GM23248 (cell line): Measurements from ENCODE around the gene NOCT. TPM values are rescaled to one million over a fixed set of nuclear protein-coding genes. Genes with fewer than 3 reads are reported as not detected.

Experiments
- DNase-seq: peaks from one replicate; pipeline ENCODE4 v3.0.0-alpha.2; 2015
- H2AFZ ChIP-seq: fragments of 200-600 bp; sonication (generic); 2 replicates; pipeline ENCODE4 v1.6.1; 2016; ENCODE audit warnings: antibody characterized with exemption
- H3F3A ChIP-seq: fragments of 200-600 bp; sonication (generic); 2 replicates; pipeline ENCODE4 v1.6.1; 2016; ENCODE audit warnings: mild to moderate bottlenecking, antibody characterized with exemption, mixed run types; ENCODE audit not compliant: insufficient read depth
- H3K27ac ChIP-seq: fragments of 200-600 bp; sonication (generic); 2 replicates; pipeline ENCODE4 v1.5.1; 2016; ENCODE audit warnings: mild to moderate bottlenecking
- H3K27me3 ChIP-seq: fragments of 200-600 bp; sonication (generic); replicated peaks from 2 replicates; pipeline ENCODE4 v1.6.1; 2016; ENCODE audit warnings: mild to moderate bottlenecking; ENCODE audit not compliant: insufficient read depth
- H3K36me3 ChIP-seq: fragments of 200-600 bp; sonication (generic); 2 replicates; pipeline ENCODE4 v1.6.1; 2016; ENCODE audit warnings: low read depth, mild to moderate bottlenecking
- H3K4me1 ChIP-seq: fragments of 200-600 bp; sonication (generic); 2 replicates; pipeline ENCODE4 v1.6.1; 2016; ENCODE audit warnings: mild to moderate bottlenecking; ENCODE audit not compliant: insufficient read depth
- H3K4me2 ChIP-seq: fragments of 200-600 bp; sonication (generic); one replicate; pipeline ENCODE4 v1.6.1; 2016; ENCODE audit warnings: mild to moderate bottlenecking; ENCODE audit not compliant: unreplicated experiment
- H3K4me3 ChIP-seq: fragments of 200-600 bp; sonication (generic); 2 replicates; pipeline ENCODE4 v1.5.1; 2016; ENCODE audit warnings: mild to moderate bottlenecking
- H3K79me2 ChIP-seq: fragments of 200-600 bp; sonication (generic); 2 replicates; pipeline ENCODE4 v1.6.1; 2016; ENCODE audit warnings: mild to moderate bottlenecking; ENCODE audit not compliant: insufficient read depth
- H3K9ac ChIP-seq: fragments of 200-600 bp; sonication (generic); 2 replicates; pipeline ENCODE4 v1.6.1; 2016; ENCODE audit warnings: mild to moderate bottlenecking
- H3K9me2 ChIP-seq: fragments of 200-600 bp; sonication (generic); 2 replicates; pipeline ENCODE4 v1.6.1; 2016; ENCODE audit warnings: mixed run types, mild to moderate bottlenecking, moderate library complexity; ENCODE audit not compliant: insufficient read depth
- H3K9me3 ChIP-seq: fragments of 200-600 bp; sonication (generic); one replicate; pipeline ENCODE4 v1.6.1; 2017; ENCODE audit warnings: low read depth
- H4K20me1 ChIP-seq: fragments of 200-600 bp; sonication (generic); 2 replicates; pipeline ENCODE4 v1.6.0; 2016; ENCODE audit not compliant: insufficient read depth
- EZH2 ChIP-seq: fragments of 200-600 bp; sonication (generic); IDR thresholded peaks from 2 replicates; pipeline ENCODE4 v1.6.1; 2018; ENCODE audit warnings: antibody characterized with exemption, mild to moderate bottlenecking; ENCODE audit not compliant: insufficient read depth, poor library complexity, severe bottlenecking
- EZH2phosphoT487 ChIP-seq: fragments of 200-600 bp; sonication (generic); IDR thresholded peaks from 2 replicates; pipeline ENCODE4 v1.6.1; 2018; ENCODE audit warnings: antibody characterized with exemption, moderate library complexity, mild to moderate bottlenecking, low read depth; ENCODE audit not compliant: insufficient read depth
- WGBS, 2 experiments: methylation state at CpG; one replicate each; pipeline ENCODE4 v1.1.6; 2015 to 2017; ENCODE audit warnings: low lambda C conversion rate in 2 of 2, low coverage in 1 of 2; ENCODE audit errors: missing lambda C conversion rate in 2 of 2; 5-methylcytosine and 5-hydroxymethylcytosine counted together
- in situ Hi-C: fragments of 300-500 bp; cut with MboI; formaldehyde crosslinking; loops from 2 replicates; pipeline ENCODE4 v1.15.0; 2020
- polyA plus RNA-seq: library from polyadenylated mRNA; unstranded; fragments of >200 nt; fragmentation: Nextera tagmentation; extraction: Ambion mirVana; gene quantifications from 2 replicates; pipeline ENCODE4 v1.2.1, GENCODE V29; 2016
- small RNA-seq: library from RNA; depleted of rRNA; stranded (forward); fragments of <200 nt; gene quantifications from one replicate; pipeline ENCODE3, GENCODE V24; 2014; ENCODE audit warnings: low read depth, low replicate concordance
- total RNA-seq: library from RNA; depleted of rRNA; stranded (reverse); fragments of >200 nt; shearing (Covaris generic); gene quantifications from 2 replicates; pipeline ENCODE4 v1.2.3, GENCODE V29; 2014; rRNA removed

Gene NOCT
- total and polyA plus RNA-seq, 2 experiments from 2014 or later = 5.1 to 12.6 TPM

GRCh38 chr4:139083956-139084803 is 68.6 kb downstream of the NOCT start:
- no peaks in the 10 kb centered on the region for H3K9me3 ChIP-seq
- H3F3A ChIP-seq = peaks cover 31% of the 10 kb centered on the region
- H2AFZ ChIP-seq = peak overlapping the region; percentile 86
- H3K27me3 ChIP-seq = no peaks in the 10 kb centered on the region
- H4K20me1 ChIP-seq = no peaks in the 10 kb centered on the region; the same call in 1 of the 2 replicates
- TF ChIP-seq EZH2phosphoT487 (no peak), EZH2 (no peak)
- peaks cover 35% of the 10 kb centered on the region for H3K79me2 ChIP-seq
- in situ Hi-C loops = no loop called here
- peaks cover 28% of the 10 kb centered on the region for H3K4me1 ChIP-seq
- peak overlapping the region; percentile 94 for H3K9ac ChIP-seq
- H3K9me2 ChIP-seq = no peaks in the 10 kb centered on the region
- peak overlapping the region; percentile 87 for H3K4me2 ChIP-seq
- peak; percentile 94 for DNase-seq
- H3K27ac ChIP-seq = peak overlapping the region; percentile 95
- H3K4me3 ChIP-seq = peak overlapping the region; percentile 90
- H3K36me3 ChIP-seq = no peaks in the 10 kb centered on the region
- 0 to 1% methylated on average over 39 to 56 of the region's 68 CpGs for WGBS, 2 experiments

DNA sequence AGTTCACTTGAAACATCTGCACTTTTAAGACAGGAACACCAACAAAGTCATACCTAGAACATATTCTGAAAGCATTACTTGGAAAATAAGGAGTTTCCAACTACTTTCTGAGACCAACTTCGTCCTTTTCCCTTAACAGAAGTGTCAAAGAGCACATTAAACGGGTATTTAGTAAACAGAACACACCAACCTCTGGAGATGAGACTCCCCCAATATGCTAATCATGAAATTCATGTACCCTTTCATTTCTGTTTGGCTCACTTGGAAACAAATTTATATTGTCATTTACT is 69.2 kb downstream of the NOCT start:
- Histone ChIP-seq H3K9me2 (no peaks in the 10 kb centered on the region), H3K9me3 (no peaks in the 10 kb centered on the region), H3K4me3 (peak overlapping the region; percentile 90), H3K4me2 (peak overlapping the region; percentile 87), H3K4me1 (peaks cover 28% of the 10 kb centered on the region), H3K27me3 (no peaks in the 10 kb centered on the region), H2AFZ (peak overlapping the region; percentile 86), H4K20me1 (no peaks in the 10 kb centered on the region; the same call in 1 of the 2 replicates), H3F3A (peaks cover 31% of the 10 kb centered on the region), H3K79me2 (peaks cover 29% of the 10 kb centered on the region), H3K27ac (peak overlapping the region; percentile 95), H3K36me3 (no peaks in the 10 kb centered on the region), H3K9ac (peak overlapping the region; percentile 94)
- in situ Hi-C loops = no loop called here
- 0 to 1% methylated on average over 2 of the region's 2 CpGs for WGBS, 2 experiments
- no peak for DNase-seq
- TF ChIP-seq EZH2 = no peak

GRCh38 chr4:139085141-139085540 is 69.6 kb downstream of the NOCT start:
- Histone ChIP-seq H3F3A (peaks cover 31% of the 10 kb centered on the region), H3K4me2 (peak overlapping the region; percentile 87), H3K4me3 (peak overlapping the region; percentile 90), H3K4me1 (peaks cover 27% of the 10 kb centered on the region), H3K36me3 (0 out of 2 replicates have a peak, but pooled peaks cover under 1% of the 10 kb centered on the region), H3K9me3 (no peaks in the 10 kb centered on the region), H3K27me3 (no peaks in the 10 kb centered on the region), H3K9ac (peak overlapping the region; percentile 94), H3K27ac (peak overlapping the region; percentile 95), H2AFZ (peak overlapping the region; percentile 86), H4K20me1 (no peaks in the 10 kb centered on the region; the same call in 1 of the 2 replicates), H3K9me2 (no peaks in the 10 kb centered on the region), H3K79me2 (peaks cover 25% of the 10 kb centered on the region)
- TF ChIP-seq EZH2 (no peak), EZH2phosphoT487 (no peak)
- in situ Hi-C loops = no loop called here
- peak; percentile 57 for DNase-seq
- 46 to 50% methylated on average over 5 of the region's 5 CpGs for WGBS, 2 experiments

DNA sequence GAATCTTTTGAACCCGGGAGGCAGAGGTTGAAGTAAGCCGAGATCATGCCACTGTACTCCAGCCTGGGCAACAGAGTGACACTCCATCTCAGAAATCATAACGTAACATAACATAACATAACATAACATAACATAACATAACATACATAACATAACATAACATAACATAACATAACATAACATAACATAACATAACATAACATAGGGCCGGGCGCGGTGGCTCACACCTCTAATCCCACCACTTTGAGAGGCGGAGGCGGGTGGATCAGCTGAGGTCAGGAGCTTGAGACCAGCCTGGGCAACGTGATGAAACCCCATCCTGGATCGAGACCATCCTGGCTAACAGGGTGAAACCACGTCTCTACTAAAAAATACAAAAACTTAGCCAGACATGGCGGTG is 76.7 kb downstream of the NOCT start:
- no peak overlapping the region for H3K4me2 ChIP-seq
- no peaks in the 10 kb centered on the region for H3K9me2 ChIP-seq
- H3K4me1 ChIP-seq = no peaks in the 10 kb centered on the region
- H3K27me3 ChIP-seq = no peaks in the 10 kb centered on the region
- no peak overlapping the region for H2AFZ ChIP-seq
- H3K4me3 ChIP-seq = no peak overlapping the region
- TF ChIP-seq EZH2 (no peak), EZH2phosphoT487 (no peak)
- H3K27ac ChIP-seq = no peak overlapping the region
- in situ Hi-C loops = no loop called here
- 79 to 89% methylated on average over 12 of the region's 12 CpGs for WGBS, 2 experiments
- peaks cover 5% of the 10 kb centered on the region; the same call in 1 of the 2 replicates for H3K36me3 ChIP-seq
- DNase-seq = no peak
- no peaks in the 10 kb centered on the region for H3K79me2 ChIP-seq
- H4K20me1 ChIP-seq = no peaks in the 10 kb centered on the region
- no peaks in the 10 kb centered on the region for H3F3A ChIP-seq
- H3K9ac ChIP-seq = no peak overlapping the region
- no peaks in the 10 kb centered on the region for H3K9me3 ChIP-seq

Small RNA genes lying within 50 kb of the gene (small RNA-seq; reads per million reads assigned to genes)
- not detected for gene RNU6-531P

Other genes starting within 250 kb of the NOCT start
- 33.5 and 34.5 TPM in 2 replicates for gene ELF2, start 161.4 kb downstream of the NOCT start, total RNA-seq
- gene ELF2, start 161.4 kb downstream of the NOCT start, polyA plus RNA-seq = 17.6 and 18.8 TPM in 2 replicates